GM08714 (cell line): ENCODE data around the gene TMEM107.

ENCODE experiments used
- H3K4me3 ChIP-seq: fragments of 200-500 bp; sonication (Bioruptor generic); 2 replicates; pipeline ENCODE4 v1.5.1; 2014; ENCODE audit warnings: mild to moderate bottlenecking, low read length, inconsistent platforms
- ZNF274 ChIP-seq: IDR thresholded peaks from 2 replicates; pipeline ENCODE4 v1.6.1; 2012; ENCODE audit warnings: mild to moderate bottlenecking, low read depth, low read length

TMEM107 gene

DNA sequence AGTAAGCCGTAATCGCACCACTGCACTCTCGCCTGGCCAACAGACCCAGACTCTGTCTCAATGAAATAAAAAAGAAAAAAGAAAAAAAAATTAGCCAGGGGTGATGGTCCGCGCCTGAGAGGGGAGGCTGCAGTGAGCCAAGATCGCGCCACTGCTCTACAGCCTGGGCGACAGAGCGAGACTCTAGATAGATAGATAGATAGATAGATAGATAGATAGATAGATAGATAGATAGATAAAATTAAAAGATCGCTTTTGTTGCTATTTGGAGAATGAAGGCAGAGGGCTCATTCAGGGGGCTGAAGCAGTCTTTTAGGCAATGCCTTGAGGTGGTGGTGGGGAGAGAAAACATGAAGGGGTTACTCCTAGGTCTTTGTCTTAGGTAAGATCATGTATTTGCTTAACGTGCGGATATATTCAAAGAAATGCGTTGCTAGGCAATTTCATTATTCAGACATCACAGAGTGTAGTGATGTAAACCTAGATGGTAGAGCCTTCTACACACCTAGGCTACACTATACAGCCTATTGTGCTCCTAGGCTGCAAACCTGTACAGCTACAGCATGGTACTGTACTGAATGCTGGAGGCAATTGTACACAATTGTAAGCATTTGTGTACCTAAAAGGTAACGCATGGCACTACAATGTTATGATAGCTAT, 47.9 kb downstream of the TMEM107 start:
- H3K4me3 ChIP-seq, result no peak overlapping the region
- no peak for TF ChIP-seq ZNF274

DNA sequence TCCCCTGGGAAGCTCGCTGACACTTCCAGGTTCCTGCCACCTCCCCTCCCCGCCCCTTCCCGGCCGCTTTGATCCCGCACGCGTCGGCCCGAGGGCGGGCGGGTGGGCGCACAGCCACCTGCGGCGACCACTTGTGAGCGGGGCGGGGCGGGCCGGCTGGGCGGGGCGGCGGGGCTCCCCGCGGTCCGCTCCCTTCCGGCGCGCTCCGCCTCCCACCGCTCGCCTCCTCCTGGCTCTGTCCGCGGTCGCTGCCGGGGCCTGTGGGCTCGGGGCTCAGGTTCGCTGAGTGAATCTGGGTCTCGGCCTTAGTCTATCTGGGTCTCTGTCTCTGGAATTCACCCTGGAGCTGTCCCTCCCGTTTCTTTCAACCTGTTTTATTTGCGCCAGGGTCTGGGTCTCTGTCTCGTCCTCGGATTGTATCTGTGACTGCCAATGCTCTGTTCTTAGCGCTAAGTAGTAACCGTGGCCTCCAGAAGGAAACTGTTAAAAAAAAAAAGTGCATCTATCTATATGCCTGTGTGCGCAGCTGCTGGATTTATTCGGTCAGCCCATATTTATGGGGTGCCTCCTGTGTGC, 49.6 kb downstream of the TMEM107 start:
- H3K4me3 ChIP-seq, result peak overlapping the region; percentile 95
- no peak for TF ChIP-seq ZNF274

DNA sequence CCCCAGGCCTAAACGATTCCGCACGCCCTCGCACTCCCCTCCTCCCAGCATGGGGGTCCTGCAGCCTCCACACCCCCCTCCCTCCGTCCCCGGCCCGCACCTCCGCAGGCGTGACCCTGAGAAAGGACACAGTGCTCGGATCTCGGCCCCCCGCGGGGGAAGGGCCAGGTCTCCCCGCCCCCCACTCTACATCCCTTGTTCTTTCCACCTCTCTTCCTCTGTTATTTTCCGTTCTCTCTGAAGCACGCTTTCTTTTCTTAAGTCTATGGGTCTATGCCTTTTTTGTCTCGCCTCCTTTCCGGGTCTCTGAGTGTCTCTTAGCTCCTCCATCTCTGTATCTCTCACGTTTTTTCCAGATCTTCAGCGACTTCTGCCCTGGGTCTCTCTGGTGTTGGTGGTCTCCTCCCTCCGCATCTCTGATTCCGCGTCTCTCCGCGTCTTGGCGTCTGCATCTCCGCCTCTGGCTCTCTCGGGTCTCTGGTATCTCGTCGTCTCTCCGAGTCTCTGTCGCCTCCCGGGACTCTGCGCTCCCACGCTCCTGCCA, 50.2 kb downstream of the TMEM107 start:
- H3K4me3 ChIP-seq, result peak overlapping the region; percentile 95
- TF ChIP-seq ZNF274, result no peak

- H3K4me3 ChIP-seq, result peak overlapping the region; percentile 95
- no peak for TF ChIP-seq ZNF274
Measured at GRCh38 chr17:8125154-8125946, 50.8 kb downstream of the TMEM107 start.

DNA sequence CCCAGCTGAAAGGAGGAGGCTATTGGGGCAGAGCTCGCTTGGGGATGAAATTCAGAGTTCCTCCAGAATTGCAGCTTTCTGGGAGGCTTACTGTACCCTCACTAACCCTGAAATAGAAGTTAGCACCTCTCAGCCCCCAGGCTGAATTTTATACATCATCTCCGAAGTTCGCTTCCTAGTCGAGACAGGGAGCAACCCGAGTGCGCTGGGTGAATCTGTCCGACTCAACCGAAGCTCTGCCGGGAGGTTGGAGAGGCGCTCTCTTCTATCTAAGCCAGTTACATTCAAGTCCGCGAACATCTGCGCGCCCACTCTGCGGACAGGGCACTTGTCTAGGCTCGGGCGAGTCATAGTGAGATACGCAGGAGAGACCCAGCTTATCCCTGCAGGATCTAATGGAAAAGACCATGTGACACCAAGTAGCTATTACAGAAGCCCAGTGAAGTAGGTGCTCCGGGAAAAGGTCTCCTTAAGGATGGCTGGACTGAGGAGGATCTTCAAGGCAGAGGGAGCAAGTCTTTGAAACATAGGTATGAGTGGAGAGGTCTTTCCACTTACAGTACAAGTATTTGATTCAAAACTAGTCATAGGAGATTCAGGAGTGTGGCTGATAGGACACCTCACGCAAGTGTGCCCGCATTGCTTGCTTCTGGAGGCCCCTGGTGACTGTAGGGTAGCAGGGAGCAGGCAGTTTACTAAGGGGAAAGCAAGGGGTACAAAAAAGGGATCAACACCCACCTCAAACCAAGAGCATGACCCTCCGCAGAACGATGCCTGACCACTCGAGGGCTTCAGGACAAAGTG, 51.6 kb downstream of the TMEM107 start:
- TF ChIP-seq ZNF274, result no peak
- H3K4me3 ChIP-seq, result peak overlapping the region; percentile 84; the same call in 1 of the 2 replicates

- no peak for TF ChIP-seq ZNF274
- peak within 1 kb of the TSS; percentile 84; the same call in 1 of the 2 replicates for H3K4me3 ChIP-seq
Measured at GRCh38 chr17:8123695-8124349, 52.4 kb downstream of the TMEM107 start, which contains the start of gene HES7. HES7 (minus strand) TSS chr17:8124106; CDS start chr17:8124084, 22 bp downstream.

- H3K4me3 ChIP-seq, result peak overlapping the region; percentile 84
- TF ChIP-seq ZNF274, result no peak
Measured at GRCh38 chr17:8122924-8123694, 53.1 kb downstream of the TMEM107 start.
